ENCODE measurements around the gene L3MBTL4. TPM values are rescaled to one million over a fixed set of nuclear protein-coding genes. Genes with fewer than 3 reads are reported as not detected.

The L3MBTL4 gene
- total RNA-seq, 1 donor from 2014 or later = 8.7 TPM

DNA sequence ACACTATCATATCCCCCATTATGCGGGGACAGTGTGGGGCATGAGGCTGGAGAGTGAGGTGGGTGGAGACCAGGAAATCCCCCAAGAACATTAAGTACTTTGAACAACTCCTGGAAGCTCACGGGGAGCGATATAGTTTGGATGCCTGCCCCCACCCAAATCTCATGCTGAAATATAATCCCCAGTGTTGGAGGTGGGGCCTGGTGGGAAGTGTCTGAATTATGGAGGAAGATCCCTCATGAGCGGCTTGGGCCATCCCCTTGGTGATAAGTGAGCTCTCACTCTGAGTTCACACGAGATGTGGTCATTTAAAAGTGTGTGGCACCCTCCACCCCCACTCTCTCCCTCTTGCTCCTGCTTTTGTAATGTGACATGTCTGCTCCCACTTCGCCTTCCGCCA lies 422.3 kb downstream of the L3MBTL4 start:
- intact Hi-C loops (cut with DNase I) = no loop called here
- DNase-seq (ENCODE audit: low spot score) (no peak), ATAC-seq (no peak)

DNA sequence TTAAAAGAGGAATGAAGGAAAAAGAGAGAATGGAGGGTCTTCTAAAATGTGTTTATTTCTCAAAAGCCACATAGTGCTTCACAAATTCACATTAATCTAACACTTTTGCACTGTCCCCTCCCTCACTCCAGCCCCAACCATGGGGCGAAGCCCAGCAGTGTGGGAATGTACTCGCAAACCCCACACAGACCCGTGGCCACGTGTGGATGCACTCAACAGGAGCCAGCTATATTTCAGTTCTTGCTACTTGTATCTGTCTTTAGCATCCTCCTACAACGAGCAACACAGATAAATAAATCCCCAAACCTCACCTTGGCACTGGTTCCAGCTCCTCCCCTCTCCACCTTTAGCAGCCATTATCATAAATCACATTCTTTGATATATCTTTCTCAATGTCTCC lies 427.5 kb downstream of the L3MBTL4 start:
- intact Hi-C loops (cut with DNase I) = no loop called here
- ATAC-seq = no peak
- DNase-seq (ENCODE audit: low spot score) = no peak

- DNase-seq (ENCODE audit: low spot score) (no peak), ATAC-seq (no peak)
- intact Hi-C loops (cut with DNase I) = no loop called here
These were observed 428.3 kb downstream of the L3MBTL4 start for GRCh38 chr18:5986257-5986931.

GRCh38 chr18:5984245-5984644 lies 430.5 kb downstream of the L3MBTL4 start:
- intact Hi-C loops (cut with DNase I) = no loop called here
- DNase-seq (ENCODE audit: low spot score) = no peak
- no peak for ATAC-seq

- intact Hi-C loops (cut with DNase I) = no loop called here
- DNase-seq (ENCODE audit: low spot score) (no peak), ATAC-seq (no peak)
These were observed 431.2 kb downstream of the L3MBTL4 start for GRCh38 chr18:5983488-5983887.

DNA sequence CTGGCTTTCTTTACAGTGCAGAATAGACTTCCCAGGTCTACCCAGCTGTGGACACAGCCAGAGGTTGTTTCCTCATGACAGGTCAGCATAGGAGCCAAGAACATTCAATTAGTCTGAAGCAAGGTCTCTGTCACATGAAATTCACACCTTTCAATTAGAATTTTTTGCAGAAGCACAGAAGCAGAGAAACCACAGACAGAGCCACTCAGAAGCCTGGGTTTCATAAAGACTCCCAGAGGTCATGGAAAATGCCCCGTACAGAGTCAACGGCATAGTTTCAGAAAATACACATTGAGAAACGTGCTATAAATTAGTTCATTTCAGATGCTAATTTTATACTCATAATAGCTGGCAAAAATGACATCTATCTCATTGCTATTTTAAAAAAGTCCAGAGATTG lies 432.4 kb downstream of the L3MBTL4 start:
- intact Hi-C loops (cut with DNase I) = no loop called here
- ATAC-seq (no peak), DNase-seq (ENCODE audit: low spot score) (no peak)

DNA sequence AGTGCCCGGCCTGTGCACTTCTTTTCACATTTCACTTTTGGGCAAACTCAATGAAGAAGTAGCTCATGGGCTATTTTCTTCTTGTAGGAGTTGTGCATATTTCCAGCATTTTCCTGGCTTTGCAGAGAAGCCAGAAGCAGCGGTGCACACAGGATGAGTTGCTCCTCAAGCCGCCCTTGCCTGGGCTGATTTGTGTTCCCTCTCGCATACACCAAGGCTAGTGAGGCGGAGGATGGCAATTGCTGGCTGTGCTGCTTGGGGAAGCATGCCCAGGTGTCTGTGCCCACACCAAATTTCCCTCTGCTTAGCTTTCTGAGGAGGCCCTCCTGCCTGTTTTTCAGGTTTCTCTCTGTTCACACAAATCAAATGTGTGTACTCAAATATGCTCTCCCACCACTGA lies 434.0 kb downstream of the L3MBTL4 start:
- intact Hi-C loops (cut with DNase I) = no loop called here
- no peak for ATAC-seq
- no peak for DNase-seq (ENCODE audit: low spot score)

GRCh38 chr18:5979971-5980457 lies 434.7 kb downstream of the L3MBTL4 start:
- ATAC-seq (peak; percentile 17), DNase-seq (ENCODE audit: low spot score) (no peak)
- intact Hi-C loops (cut with DNase I) = no loop called here

- DNase-seq (ENCODE audit: low spot score) (no peak), ATAC-seq (no peak)
- intact Hi-C loops (cut with DNase I) = no loop called here
These were observed 435.4 kb downstream of the L3MBTL4 start for GRCh38 chr18:5979176-5979888.

DNA sequence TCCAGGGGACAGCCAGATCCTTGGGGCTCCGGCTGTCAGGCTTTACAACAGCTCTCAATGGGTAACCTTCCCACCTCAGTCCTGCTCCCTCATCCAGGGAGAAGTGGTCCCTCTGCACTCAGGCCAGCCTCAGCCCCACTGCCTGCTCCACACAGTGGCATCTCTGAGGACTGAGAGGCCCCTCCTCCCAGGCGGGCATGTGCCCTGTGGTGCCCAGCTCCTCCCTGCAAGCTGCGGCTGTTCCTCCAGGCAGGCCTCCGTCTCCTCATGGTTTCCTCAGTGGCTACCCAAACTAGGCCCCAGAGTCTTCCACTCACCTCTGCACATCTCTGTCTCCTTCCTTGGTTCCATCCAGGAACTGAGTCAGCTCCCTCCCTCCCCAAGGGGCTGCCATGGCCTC lies 437.7 kb downstream of the L3MBTL4 start:
- intact Hi-C loops (cut with DNase I) = no loop called here
- no peak for ATAC-seq
- no peak for DNase-seq (ENCODE audit: low spot score)

DNA sequence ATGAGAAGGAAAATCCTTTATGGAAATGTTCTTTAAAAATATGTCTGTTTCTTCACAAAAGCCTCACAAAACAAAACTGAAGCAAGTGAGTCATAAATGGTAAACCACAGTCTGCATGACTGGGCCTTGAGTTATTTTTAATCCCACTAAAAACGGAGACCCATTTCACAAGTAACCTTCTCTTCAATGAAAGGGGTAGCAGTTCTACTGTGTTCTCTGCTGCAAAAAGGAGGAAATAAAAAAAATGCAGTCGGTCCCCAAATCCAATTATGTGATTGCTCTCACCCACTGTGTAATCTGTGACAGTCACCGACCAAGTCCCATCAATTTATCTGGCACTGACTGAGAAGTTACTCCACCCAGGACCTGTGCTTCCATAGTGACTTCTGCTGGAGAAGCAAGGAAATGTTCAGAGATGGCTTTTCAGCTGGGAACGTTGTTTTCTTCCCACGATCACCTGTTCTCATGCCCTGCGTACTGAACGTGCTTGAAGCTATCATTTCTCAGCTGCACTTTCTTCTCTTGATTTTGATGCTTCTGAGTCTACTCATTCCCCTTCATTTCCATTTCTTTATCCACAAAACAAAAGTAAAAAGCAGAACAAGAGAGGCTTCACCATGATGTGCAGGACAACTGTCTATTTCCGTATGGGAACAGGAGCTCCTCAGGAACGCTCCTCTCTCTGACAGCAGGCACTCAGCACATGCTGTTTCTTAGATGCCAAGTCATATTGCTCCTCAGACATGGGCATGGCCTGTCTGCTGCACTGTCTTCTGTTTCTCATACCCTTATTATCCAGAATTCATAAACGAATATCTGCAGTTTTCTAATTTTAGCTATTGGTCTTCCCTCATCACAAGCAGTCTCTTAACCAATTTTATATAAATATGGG lies 439.4 kb downstream of the L3MBTL4 start:
- ATAC-seq (no peak), DNase-seq (ENCODE audit: low spot score) (no peak)
- intact Hi-C loops (cut with DNase I) = no loop called here

- DNase-seq (ENCODE audit: low spot score) (no peak), ATAC-seq (no peak)
- intact Hi-C loops (cut with DNase I) = no loop called here
These were observed 440.0 kb downstream of the L3MBTL4 start for GRCh38 chr18:5974696-5975095.

GRCh38 chr18:5973099-5973498 lies 441.6 kb downstream of the L3MBTL4 start:
- ATAC-seq (no peak), DNase-seq (ENCODE audit: low spot score) (no peak)
- intact Hi-C loops (cut with DNase I) = no loop called here

DNA sequence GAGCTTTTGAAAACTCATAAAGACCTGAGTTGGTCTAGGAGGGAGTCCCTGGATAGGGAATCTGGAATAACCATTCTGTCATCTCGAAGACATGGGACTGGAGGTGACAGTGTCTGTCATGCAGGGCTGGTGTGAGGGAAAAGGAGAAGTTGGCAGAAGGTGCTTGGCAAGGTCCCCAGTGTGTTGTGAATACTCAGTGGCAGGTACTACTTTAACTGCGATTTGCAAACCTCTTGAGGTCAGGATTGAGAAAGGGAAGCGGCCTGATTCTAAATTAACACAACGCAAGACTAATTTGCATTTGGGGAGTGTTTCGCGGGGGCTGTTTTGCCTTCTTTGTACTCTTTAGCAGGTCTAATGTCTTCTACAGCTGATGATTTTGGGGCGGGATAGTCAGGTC lies 442.4 kb downstream of the L3MBTL4 start:
- no peak for DNase-seq (ENCODE audit: low spot score)
- ATAC-seq = no peak
- intact Hi-C loops (cut with DNase I) = no loop called here

- intact Hi-C loops (cut with DNase I) = no loop called here
- ATAC-seq (peak; percentile 80), DNase-seq (ENCODE audit: low spot score) (no peak)
These were observed 444.7 kb downstream of the L3MBTL4 start for GRCh38 chr18:5969989-5970403.

- ATAC-seq (peak; percentile 18), DNase-seq (ENCODE audit: low spot score) (no peak)
- intact Hi-C loops (cut with DNase I) = no loop called here
These were observed 445.2 kb downstream of the L3MBTL4 start for GRCh38 chr18:5969355-5969988.

DNA sequence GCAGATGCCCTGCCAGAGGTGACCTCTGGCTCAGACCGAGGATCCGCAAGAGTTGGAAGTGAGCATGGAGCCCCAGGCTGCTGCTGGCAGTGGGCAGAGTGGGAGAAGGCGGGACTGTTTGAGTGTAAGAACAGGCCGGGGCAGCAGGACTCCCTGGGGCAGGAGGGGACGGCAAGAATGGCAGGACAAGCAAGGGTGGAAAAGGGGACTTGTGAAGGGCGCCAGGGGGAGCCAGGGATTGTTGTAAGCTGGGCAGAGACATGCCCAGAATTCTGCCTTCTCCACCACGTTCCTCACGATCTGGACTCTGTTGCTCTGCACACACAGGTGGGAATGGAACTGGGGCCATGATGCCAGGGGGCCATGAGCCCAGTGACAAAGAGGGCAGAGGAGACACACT lies 447.0 kb downstream of the L3MBTL4 start:
- intact Hi-C loops (cut with DNase I) = no loop called here
- no peak for ATAC-seq
- no peak for DNase-seq (ENCODE audit: low spot score)

DNA sequence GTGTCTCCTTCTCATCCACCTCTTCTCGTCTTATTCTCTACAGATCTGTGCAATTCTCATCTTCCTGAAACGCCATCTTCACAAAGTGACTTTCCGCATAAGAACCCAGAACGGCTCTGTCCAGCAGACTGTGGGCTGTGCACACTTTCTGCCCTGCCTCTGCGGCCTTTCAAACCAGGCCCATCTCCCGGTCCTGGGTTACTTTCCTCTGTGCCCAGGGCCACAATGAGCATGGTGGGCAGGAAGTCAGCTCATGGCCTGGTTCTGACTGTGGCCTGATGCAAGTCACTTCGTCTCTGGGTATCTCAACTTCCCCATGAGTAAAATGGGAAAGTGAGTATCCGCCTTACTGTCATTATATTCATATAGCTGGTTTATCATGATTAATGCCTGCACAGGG lies 447.7 kb downstream of the L3MBTL4 start:
- DNase-seq (ENCODE audit: low spot score) = no peak
- no peak for ATAC-seq
- intact Hi-C loops (cut with DNase I) = no loop called here

GRCh38 chr18:5966514-5966913 lies 448.2 kb downstream of the L3MBTL4 start:
- DNase-seq (ENCODE audit: low spot score) = no peak
- intact Hi-C loops (cut with DNase I) = no loop called here
- no peak for ATAC-seq
